ENCODE measurements around the gene USP49.
"Not testable (repeated sequence)": the region's sequence is repeated elsewhere in the genome, so short reads cannot be mapped to it uniquely, and the experiment has no call there.

The USP49 gene

GRCh38 chr6:41871691-41872090 lies 23.5 kb downstream of the USP49 start:
- DNase-seq = no peak

GRCh38 chr6:41859356-41859755 lies 35.8 kb downstream of the USP49 start:
- no peak for DNase-seq

- no peak for DNase-seq
Observed at GRCh38 chr6:41858703-41859102, 36.5 kb downstream of the USP49 start.

DNA sequence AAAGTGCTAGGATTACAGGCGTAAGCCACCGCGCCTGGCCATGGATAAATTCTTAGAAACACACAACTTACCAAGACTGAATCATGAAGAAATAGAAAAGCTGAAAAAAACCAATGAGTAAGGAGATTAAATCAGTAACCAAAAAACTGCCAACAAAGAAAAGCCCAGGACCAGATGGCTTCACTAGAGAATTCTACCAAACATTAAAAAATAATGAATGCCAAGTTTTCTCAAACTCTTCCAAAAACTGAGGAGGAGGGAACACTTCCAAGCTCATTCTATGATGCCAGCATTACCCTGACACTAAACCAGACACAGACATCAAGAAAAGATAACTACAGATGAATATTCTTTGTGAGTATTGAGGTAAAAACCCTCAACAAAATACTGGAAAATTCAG lies 44.3 kb downstream of the USP49 start:
- DNase-seq = no peak

DNA sequence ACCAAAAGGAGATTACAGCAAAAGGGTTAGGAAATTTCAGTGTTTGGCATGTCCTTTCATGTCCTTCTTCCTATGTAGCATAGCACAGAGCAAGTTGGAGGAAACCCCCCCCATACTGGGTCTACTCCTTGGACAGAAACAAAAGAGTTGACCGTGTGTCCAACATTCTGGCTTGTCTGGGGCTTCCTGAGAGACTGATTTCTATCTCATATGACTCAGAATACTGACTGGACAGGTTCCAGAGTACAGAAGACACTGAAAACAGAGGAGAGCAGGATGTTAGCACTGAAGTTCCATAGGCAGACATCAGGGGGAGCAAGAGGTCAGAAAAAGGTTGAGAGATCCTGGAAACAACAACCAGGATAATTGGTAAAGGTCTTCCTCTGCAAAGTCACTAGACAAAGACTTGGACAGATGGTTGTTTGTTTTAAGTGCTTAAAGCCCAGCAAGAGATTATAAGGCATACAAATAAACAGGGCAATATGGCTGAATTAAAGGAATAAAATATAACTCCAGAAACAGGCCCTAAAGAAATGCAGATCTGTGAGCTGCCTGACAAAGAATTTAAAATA lies 48.4 kb downstream of the USP49 start:
- DNase-seq = peak; percentile 7

- no peak for DNase-seq
Observed at GRCh38 chr6:41843178-41843577, 52.0 kb downstream of the USP49 start.

DNA sequence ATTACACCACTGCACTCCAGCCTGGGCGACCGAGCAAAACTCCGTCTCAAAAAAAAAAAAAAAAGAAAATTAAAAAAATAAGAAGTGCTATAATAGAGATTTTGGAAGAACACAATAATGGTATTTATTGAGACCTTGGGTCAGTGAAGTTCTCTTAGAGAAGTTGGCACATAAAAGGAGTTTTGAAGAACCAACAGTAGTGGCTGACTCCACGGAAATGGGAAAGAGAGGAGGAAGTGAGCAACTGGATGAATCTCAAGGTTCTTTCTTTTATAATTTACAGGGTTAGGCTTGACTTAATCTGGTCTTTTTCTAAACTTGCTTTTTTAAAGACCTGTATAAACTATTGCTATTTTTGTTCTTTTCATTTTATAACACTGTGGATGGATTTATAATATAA lies 54.8 kb downstream of the USP49 start:
- no peak for DNase-seq

GRCh38 chr6:41836660-41837052 lies 58.5 kb downstream of the USP49 start:
- DNase-seq = no peak

DNA sequence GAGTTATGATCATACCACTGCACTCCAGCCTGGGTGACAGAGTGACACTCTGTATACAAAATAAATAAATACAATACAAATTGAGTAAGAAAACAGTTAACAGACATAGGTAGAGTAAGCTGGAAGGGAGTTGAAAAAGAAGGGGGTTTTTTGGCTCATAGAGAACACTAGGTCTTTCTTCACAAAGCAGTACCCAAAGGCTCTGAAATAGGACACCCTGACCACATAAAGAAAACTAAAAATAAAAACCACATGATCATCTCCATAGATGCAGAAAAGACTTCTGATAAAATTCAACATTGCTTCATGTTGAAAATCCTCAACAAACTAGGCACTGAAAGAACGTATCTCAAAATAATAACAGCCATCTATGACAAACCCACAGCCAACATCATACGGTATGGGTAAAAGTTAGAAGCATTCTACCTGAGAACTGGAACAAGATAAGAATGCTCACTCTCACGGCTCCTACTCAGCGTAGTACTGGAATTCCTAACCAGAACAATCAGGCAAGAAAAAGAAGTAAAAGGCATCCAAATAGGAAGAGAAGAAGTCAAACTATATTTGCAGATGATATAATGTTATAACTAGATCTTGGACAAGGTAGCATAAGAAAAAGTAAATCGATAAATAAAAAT lies 59.0 kb downstream of the USP49 start:
- DNase-seq = no peak

DNA sequence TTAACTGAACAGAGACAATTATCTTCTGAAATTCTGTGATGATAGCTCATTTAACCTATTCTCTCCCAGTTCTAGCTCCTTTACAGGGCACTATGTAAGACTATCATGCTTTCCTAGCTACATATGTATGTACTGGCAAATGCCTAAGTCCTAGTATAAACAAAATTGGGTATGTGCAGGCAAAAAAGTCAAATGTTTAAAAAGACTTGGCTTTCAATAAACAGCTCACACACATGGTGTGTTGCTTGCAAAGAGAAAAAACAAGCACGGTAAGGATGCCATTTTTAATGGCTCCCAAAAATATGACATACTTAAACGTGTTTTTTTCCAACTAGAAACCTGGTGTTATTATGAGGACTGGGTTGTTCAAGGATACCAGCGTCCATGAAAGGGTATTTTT lies 62.9 kb downstream of the USP49 start:
- no peak for DNase-seq

- no peak for DNase-seq
Observed at GRCh38 chr6:41826343-41827022, 68.7 kb downstream of the USP49 start.

GRCh38 chr6:41824571-41825569 lies 70.3 kb downstream of the USP49 start:
- no peak for DNase-seq

DNA sequence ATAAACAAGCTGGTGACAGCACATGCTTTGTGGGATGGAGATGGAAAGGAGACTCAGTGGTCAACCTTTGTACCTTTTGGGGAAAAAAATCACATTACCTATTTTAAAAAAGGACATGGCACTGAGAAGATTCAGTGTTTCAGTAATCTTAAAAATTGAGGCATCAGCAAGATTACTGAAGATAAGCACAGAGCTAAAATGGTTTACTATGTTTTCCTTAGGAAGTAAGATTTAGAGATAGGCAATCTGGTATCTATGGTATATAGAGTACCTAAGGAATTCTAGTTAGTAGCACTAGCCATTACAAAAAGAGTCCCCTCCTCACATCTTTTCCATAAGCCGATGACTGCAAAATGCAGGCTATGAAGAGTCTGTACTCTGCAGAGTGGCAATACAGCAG lies 72.0 kb downstream of the USP49 start:
- no peak for DNase-seq

DNA sequence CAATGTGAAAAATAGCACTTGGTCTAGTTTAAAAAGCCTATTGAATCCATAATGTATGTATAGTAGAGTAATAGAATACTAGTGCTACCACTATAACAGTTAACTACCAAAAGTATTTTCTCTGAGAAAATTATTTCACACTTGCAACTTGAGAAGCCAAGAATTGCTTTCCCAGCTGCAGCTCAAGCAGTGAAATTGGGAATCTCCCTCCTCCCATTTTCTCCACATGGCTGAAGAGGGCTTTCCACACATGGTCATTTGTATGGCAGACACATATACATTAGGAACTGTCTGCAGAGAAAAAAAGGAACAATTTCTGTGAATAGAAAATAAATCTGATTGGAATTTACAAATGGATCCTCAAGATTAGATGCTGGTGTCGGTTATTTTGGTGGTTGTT lies 73.2 kb downstream of the USP49 start:
- DNase-seq = no peak

DNA sequence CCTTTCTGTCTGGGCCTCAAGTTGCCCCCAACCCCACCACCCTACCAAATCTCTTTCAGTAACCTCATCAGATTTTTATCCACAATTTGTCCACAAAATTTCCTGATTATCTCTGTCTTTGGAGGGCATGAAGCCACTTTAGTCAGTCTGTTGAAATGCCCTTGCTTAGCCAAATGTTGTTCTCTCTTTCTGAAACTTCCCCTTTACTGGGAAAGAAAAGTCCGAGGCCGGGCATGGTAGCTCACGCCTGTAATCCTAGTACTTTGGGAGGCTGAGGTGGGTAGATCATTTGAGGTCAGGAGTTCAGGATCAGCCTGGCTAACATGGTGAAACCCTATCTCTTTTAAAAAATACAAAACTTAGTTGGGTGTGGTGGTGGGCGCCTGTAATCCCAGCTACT lies 73.9 kb downstream of the USP49 start:
- DNase-seq = no peak

DNA sequence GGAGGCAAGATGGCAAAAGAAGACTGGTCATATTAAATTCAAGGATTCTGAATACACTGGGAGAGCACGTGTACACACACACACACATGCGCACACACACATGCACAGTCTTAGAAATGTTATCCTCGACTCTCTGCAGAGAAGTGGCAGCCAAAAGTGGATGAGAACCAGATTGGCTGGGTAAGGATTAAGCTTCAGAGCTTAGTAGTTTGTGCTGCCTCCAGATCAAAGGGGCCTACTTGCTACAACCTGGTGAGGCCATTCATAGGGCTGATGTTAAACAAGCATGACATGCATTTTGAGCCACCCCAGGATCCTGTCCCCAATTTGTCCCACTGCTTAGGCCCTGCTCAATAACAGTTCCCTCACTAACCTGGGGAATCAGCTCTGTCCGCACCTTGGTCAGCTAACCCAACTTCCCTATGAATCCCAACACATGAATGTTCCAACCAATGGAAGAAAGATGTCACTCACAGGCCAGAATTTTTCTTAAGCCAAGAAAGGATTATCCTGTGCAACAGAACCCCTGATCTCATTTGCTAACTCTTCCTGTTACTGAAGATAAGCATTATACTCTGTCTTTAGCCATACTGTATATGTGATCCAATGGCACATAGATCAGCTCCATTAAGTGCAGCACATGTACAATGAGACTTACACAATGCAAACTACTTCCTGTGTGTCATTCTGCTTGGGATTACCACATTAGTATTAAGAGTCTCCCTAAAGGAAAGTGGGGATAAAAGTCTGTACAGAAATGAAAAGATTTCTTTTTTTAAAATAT lies 76.7 kb downstream of the USP49 start:
- no peak for DNase-seq

GRCh38 chr6:41815587-41815986 lies 79.6 kb downstream of the USP49 start:
- no peak for DNase-seq

DNA sequence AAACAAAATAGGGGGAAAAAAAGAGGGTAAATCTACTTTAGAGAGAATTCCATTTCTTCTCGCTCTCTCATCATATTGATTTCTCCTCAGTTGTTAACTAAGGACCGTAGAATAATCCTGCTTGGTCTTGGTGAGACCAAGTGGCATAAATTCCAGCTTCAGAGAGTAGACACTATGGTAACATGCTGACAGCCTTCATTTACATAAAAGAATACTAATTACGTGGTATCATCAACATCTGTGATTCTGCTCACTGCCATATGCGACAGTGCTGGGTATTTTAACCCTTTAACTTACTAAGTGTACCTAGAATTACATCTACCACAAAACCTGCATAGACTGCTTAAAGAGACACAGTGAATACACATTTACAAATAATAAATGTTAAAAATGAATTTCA lies 80.5 kb downstream of the USP49 start:
- no peak for DNase-seq

GRCh38 chr6:41813956-41814355 lies 81.2 kb downstream of the USP49 start:
- no peak for DNase-seq

DNA sequence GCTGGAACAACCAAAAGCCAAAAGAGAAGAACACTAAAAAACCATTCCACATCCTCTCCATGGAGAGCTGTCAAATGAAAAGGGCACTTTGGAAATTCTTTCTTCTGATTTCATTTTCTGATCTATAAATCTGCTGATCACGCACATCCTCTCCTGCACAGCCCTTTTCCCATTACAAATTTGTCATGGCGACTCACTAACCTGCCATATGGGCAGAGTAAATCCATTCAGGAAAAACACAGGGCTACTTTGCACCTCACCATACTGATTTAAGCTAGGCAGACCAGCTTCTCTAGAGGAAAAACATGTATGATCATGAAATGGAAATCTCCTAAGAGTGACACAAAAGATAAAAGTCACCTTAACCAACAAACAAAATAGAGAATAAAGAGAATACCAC lies 81.7 kb downstream of the USP49 start:
- no peak for DNase-seq

DNA sequence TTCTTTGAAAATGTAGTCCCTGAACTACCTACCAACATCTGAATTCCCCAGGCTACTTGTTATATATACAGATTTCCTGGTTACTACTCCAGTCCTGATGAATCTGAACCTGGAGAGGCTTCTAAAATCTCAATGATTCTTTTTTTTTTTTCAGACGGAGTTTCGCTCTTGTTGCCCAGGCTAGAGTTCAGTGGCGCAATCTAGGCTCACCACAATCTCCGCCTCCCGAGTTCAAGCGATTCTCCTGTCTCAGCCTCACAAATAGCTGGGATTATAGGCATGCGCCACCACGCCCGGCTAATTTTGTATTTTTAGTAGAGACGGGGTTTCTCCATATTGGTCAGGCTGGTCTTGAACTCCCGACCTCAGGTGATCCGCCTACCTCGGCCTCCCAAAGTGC lies 83.2 kb downstream of the USP49 start:
- not testable (repeated sequence) for DNase-seq

- no peak for DNase-seq
Observed at GRCh38 chr6:41811095-41811494, 84.1 kb downstream of the USP49 start.
